T-helper 1 cell treated with Interleukin-12 subunit alpha and Interleukin-12 subunit beta and Interleukin-4 antibody, amounts not matched to agents 30 ng/mL and 1 ng/mL, for 36 hours (primary cell): Measurements from ENCODE around the gene SIL1. TPM values are rescaled to one million over a fixed set of nuclear protein-coding genes. Genes with fewer than 3 reads are reported as not detected.
"Not testable (repeated sequence)": the region's sequence is repeated elsewhere in the genome, so short reads cannot be mapped to it uniquely, and the experiment has no call there.

Experiments
- intact Hi-C: fragments of 100-400 bp; cut with micrococcal nuclease; formaldehyde crosslinking; loops from one replicate; pipeline ENCODE4 v1.15.1; 2024
- total RNA-seq: library from RNA; stranded (reverse); gene quantifications from 2 replicates; pipeline ENCODE4 v1.2.3, GENCODE V29; 2022

Gene SIL1
- total RNA-seq, 1 donor from 2014 or later: 25.8 TPM

DNA sequence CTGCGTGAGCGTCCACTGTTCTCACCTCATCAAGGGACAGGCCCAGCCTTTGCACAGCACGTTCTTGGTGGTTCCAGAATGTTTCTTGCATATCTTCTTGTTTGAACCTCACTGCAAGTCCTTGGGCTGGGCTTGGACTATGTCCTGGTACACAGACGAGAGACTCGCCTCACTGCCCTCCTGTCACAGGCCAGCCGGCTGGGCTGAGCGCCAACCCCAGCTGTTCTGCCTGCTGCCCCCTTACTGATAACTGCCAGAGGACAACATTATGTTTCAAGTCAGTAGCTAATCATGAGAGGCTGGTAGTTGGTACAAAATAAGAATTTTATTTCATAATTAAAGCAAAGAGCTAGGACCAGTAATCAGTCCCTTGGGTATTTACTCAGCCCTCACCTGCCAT, 270.2 kb downstream of the SIL1 start:
- intact Hi-C loops: no loop called here

DNA sequence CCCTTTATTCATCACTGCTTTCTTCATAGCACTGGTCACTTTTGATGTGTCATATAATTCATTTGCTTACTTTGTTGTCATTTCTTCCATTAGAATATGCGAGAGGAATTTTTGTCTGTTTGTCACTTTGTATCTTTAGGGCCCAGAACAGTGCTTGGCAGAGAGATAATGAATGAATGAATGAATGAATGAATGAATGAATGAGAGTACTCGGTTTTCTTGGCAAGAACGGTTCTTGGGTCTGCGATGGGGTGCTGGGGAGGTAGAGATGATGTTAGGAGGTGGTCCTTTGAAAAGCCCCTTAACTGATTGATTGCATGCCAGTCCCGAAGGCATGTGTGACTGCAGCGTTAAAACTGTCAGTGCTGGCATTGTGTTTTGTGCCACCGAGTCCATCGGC, 270.6 kb downstream of the SIL1 start:
- intact Hi-C loops: no loop called here

DNA sequence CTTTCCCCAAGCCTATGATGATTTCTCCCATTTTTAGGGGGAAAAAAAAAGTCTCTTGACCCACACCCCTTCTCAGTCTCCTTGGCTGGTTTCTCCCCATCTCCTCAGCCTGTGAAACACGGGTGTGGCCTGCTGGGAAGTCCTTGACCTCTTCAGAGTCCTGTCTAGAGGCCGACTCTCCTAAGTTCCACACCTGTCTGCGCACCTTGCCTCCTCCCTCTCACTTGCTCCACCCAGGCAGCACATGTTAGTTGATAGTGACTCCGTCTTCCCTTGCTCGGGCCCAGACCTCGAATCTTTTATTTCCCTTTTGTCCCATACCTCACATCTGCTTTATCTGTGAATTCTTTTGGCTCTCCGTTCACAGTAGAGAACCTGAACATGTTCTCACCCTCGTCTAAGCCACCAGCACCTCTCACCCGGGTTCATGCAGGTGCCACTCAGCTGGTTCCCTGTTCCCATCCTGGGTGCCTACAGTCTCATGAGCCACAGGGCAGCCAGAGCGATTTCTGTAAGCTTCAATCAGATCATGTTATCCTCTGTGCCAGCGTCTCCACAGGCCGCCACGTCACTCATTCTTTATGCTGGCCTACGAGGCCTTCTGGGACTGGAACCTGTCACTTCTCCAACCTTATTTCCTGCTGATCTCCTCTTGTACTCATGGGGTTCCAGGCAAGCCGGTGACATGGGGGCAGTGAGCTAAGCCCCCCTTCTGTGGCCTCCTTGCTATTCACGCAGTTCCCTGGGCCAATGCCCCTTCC, 271.3 kb downstream of the SIL1 start:
- intact Hi-C loops: no loop called here

DNA sequence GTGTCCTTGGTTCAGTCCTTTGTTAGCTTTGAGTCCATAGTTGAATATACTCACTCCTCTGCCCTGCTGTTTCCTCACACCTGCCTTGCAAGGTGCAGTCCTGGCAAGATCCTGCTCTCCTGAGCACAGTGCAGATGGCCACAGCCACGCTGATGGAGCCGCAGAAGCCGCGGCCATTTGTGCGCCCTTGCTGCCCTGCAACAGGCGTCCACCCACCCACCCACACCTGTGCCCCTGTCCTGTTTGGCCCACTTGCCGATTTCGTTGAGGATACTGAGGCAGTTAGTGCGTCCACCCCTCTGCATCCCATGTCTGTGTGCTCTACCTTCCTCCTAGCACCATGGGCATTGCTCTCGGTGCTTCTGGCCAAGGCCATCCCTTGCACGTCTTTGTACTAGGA, 271.9 kb downstream of the SIL1 start:
- intact Hi-C loops: no loop called here

DNA sequence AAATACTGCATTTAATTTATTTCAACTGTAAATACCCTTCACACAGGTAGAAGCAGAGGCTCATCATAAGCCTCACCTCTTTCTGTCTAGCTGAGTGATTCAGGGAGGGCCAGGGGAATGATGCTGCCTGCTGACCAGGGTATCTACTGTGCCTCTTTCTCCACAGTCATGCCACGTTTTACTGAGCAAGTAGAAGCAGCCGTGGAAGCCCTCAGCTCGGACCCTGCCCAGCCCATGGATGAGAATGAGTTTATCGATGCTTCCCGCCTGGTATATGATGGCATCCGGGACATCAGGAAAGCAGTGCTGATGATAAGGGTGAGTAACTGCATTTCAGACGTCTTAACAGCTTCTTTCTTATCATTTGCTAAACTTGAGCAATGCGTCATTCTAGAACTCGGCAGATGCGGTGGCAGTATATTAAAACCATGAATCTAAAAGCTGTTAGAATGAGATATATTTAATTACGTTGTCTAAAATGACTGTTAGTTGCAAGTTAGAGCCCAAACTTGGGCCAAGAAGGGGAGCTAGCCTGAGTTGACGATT, 273.0 kb downstream of the SIL1 start:
- intact Hi-C loops: no loop called here

DNA sequence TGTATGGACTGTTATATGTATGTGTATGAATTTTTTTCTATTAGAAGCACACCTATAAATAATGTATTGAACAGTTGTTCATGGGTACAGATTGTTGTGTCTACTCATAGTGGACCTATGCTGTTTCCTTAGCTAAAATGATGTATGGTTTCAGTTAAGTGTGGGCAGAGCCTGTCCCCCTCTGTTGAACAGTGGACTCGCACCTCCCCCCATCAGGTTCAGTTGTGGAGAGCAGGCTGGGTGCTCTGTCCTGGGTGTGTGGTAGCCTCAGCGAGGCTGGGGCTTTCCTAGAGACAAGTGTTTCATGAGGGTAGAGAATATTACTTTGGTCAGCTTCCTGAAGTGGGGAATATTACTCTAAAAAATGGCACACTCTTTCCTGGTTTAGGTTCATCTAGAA, 275.7 kb downstream of the SIL1 start:
- intact Hi-C loops: no loop called here

DNA sequence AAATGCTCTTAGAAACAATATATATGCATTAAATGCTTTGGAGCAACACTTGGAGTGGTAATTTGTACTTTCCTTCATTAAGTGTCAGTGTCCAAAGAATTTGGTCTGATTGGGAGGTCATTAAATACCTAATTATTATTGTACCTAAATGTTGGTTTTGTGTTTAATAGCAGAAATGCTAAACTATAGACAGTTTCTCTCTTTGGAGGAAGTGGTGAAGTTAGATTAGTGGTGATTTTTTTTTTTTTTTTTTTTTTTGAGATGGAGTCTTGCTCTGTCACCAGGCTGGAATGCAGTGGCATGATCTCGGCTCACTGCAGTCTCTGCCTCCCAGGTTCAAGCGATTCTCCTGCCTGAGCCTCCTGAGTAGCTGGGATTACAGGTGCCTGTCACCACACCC, 276.8 kb downstream of the SIL1 start:
- intact Hi-C loops: not testable (repeated sequence)

DNA sequence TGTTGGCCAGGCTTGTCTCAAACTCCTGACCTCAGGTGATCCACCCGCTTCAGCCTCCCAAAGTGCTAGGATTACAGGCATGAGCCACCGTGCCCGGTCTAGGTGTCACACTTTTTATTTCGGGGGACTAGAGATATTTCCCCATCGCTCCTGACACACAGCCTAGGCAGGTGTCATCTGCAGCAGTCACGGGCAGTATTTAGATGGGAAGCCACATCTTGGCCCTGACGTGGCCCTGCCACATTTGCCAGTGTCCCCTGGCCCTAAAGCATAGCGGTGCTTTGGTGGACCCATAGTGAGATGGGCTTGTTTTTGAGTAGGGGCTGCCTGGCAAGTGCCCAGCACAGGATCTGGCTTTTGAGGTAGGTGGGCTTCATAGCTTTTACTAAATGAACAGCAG, 278.0 kb downstream of the SIL1 start:
- intact Hi-C loops: no loop called here

DNA sequence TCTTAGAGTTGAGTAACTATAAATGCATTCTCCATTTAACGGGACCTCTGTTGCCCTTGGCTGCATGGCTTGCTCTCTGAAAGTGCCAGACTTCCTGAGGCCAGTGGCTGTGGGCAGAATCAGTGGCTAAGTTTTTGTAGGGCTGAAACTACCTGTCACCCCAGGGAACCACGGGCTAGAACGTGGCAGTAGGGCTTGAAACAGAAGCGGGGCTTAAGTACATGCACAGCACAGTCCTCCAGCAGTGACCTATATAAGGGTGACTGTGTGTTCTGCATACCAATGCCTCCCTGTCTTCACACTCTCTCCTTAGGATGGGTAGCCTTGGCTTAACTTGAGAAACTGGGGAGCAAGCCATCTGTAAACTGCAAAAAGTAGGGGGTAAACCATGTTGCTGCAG, 279.5 kb downstream of the SIL1 start:
- intact Hi-C loops: no loop called here

DNA sequence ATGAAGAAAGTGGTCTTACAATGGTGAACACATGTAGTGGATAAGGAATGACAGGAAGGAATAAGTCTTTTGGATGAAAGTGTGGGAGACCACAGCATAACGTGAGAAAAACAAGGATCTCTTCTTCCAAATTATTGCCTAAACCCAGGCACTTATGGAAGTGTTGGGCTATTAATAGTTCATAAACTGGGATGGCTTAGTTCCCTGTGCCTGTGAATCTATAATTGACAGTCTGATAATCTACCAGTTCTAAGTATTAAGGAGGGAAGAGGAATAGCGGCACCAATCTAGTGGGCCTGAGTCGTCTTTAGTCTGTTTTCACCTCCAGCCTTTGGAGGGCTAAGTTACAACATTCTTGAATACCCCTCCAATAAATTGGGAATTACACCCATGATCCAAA, 283.8 kb downstream of the SIL1 start:
- intact Hi-C loops: no loop called here

DNA sequence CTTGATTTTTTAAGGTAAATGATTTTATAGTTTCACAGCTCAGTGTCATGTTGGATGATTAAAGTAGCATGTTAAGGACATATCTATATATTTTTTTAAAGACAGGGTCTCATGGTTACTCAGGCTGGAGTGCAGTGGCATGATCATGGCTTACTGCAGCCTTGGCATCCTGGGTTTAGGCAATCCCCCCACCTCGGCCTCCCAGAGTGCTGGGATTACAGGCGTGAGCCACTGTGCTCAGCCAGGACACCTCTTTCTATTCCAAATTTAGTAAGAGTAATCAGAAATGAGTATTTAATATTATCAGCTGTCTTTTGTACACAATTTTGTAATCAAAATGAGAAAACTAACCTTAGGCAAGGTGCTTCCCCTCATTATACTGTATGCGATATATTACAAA, 284.4 kb downstream of the SIL1 start:
- intact Hi-C loops: no loop called here

DNA sequence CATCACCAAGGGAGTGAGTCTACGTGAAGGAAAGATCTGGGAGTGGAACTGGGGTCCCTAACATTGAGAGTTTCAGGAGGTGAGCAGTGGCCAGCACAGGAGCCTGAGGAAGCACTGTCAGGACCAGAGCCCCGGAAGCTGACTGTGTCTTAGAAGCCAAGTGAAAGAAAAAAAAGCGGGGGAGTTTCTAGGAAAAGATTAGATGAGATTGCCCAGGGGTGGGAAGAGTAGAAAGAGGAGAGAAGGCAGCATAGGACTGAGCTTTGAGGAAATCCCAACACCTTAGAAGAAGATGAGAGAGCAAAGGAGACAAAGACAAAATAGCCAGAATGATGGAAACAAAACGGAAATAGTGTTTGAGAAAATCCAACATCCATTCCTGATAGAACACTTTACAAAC, 286.1 kb downstream of the SIL1 start:
- intact Hi-C loops: no loop called here

DNA sequence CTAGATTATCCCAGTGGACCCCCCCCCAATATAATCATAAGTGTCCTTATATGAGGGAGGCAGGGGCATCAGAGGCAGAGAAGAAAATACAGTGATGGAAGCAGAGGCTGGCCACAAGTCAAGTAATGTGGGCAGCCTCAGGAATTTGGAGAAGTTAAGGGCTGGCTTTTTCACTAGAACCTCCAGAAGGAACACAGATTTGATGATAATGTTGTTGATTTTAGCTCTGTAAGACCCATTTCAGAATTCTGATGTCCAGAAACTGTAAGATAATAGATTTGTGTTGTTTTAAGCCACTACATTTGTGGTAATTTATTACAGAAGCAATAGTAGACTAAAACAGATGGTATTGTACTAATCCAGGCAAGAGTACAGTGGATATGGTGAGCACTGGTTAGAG, 286.7 kb downstream of the SIL1 start:
- intact Hi-C loops: no loop called here

DNA sequence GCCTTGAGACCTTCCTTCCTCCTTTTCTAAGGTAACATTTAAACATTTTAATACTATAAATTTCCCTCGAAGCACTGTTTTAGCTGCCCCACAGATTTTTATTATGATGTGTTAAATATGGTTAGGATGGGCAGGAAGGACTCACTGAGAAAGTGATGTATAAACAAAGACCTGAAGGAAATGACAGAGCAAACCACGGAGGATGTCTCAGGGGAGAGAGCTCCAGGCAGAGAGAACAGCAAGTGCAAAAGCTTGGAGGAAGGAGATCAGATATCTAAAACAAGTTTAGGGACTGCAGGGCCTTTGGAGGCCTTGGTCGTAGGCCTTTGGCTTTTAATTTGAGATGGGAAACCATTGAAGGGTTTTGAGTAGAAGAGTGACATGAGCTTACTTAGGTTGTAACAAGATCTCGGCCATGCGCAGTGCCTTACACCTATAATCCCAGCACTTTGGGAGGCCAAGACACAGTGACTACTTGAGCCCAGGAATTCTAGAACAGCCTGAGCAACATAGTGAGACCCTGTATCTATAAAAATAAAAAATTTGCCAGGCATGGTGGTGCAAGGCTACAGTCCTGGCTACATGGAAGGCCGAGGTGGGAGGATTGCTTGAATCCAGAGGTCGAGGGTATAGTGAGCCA, 287.5 kb downstream of the SIL1 start:
- intact Hi-C loops: no loop called here

DNA sequence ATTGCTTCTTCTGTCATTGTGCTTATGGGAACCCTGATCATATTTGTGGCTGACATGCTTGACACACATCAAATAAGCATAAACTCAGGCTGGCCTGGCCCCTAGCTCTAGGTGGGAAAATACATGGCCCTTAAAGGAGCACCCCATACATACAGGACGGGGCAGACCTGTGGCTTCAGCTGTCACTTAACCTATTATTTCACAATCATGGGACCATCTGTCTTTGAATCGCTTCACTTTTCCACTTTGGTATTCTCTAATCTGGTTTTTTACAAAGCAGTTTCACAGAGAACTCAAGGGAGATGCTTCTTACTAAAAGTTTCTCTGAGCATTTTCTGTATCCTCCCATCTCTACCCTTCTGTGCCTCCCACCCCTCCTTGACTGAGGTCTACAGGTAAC, 288.4 kb downstream of the SIL1 start:
- intact Hi-C loops: no loop called here

DNA sequence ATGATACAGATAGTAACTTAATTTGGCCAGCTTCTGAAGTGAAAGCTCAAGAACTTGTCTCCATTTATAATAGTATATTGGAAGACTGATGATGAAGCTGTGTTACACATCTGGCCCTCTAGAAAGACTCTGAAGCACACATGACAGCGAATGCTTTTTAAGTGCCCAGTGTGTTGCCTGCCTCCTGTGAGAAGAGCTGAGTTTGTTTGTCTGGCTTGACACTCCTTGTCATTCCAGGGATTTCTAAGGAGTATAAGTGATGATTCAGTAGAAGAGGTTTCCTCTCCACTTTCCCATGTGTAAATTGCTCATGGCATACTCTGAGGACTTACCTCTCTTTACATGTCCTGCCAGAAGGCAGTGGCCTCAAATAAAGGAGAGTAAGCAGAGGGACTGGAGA, 292.6 kb downstream of the SIL1 start:
- intact Hi-C loops: no loop called here

DNA sequence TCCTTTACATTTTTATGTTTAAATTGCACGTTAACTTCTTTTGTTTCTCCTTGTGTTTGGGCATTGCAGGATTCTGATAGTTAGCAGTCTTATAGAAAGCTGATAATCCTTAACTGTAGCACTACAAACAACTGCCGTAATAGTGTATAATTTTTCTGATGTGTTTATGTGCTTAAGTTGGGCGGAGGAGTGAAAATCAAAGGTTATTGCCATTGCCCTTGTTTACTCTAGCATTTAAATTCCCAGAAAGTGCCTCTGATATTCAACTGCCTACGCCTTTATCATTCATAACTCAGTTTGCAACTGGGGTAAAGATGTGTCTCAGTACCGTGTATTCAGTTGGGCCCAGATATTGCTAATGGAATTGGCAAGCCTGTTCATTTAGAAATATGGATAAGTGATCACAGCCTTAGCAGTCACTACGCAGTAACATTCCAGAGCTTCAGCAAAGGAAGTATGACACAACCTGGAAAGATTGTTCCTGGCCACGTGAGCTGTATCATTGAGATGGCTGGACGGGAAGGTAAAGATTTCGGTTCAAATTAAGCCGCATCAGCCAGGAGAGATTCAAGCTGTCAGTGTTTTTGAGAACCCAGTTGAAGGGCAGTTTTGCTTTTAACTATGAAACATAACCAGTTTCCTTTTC, 294.9 kb downstream of the SIL1 start:
- intact Hi-C loops: no loop called here

DNA sequence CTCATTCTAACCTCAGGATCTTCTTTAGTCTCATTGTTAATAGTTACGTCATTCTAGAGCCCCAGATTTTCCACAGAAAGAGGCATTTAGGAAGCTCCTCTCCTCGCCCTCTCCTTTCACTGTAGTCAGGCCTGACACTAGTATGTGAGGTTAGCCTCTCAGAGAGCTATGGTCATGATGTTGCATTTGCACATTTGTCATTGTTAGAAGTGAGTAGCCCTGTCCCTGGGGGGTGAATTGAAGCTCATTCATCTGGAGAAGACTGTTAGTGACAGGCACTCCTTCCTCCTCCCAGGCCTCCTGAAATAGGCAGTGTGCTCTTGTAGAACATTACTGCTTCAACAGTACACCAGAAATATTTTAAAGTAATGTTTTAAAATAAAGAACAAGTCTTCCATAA, 296.5 kb downstream of the SIL1 start:
- intact Hi-C loops: no loop called here

DNA sequence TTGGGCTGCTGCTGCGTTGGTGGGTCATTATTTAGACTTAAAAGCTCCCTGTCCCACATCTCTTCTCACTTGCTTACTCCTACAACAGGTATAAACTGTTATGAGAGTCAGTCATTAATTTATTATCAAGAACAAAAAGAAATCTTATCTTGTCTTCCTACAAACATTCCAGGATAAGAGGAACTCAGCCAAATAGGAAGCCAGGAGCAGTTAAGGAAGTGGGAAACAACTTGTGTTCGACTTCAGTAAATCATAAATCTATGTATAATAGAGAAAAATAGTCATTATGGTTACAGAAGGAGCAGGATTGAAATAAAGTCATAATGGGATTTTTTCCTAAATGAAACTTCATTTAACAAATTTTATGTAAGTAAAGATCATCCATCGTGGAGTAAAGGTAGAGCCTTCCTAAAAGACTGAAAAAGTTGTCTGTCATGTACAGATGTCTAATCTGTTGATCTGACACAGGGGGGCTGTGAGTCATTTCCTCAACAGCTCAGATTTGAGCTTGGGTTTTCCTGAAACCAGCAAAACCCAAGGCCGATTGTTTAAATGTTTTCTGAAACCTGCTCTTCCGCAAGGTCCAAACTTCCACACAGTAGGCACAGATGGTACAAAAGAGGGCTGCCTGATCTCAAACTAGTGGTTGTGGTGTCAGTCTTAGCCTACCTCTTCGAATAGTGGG, 297.7 kb downstream of the SIL1 start:
- intact Hi-C loops: no loop called here

DNA sequence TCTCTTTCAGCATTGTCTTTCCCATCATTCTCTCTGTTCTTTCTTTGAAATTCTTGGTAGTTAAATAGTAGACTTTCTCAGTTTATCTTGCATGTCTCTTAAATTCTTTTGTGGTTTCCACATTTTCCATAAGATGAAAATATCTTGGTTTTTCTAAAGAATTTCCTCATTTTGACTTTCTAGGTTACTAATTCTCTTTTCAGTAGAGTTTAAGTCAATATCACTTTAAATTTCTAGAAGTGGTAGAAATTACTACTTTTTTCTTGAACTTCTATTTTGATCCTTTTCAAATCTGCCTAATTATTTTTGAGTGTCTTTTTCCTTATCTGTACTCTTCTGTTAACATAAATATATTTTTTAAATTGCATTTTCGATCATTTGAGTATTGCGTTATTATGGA, 299.4 kb downstream of the SIL1 start:
- intact Hi-C loops: no loop called here

DNA sequence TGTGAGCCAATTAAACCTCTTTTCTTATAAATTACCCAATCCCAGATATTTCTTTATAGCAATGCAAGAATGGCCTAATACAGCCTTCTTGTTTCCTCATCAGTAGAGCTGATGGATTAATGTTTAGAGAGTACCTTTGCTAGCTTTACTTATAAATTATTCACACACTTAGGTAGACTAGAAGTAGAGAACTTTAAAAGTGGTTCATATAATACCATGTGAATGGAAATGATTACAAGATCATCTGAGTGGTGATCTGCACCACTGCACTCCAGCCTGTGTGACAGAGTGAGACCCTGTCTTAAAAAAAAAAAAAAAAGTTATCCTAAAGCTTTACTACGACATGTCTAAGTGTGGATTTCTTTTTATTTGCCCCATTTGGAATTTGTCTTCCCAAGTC, 299.9 kb downstream of the SIL1 start:
- intact Hi-C loops: no loop called here
